Measurements from ENCODE around the gene PLD1. TPM values are rescaled to one million over a fixed set of nuclear protein-coding genes. Genes with fewer than 3 reads are reported as not detected.
"Not testable (repeated sequence)": the region's sequence is repeated elsewhere in the genome, so short reads cannot be mapped to it uniquely, and the experiment has no call there.

The PLD1 gene, protein sequence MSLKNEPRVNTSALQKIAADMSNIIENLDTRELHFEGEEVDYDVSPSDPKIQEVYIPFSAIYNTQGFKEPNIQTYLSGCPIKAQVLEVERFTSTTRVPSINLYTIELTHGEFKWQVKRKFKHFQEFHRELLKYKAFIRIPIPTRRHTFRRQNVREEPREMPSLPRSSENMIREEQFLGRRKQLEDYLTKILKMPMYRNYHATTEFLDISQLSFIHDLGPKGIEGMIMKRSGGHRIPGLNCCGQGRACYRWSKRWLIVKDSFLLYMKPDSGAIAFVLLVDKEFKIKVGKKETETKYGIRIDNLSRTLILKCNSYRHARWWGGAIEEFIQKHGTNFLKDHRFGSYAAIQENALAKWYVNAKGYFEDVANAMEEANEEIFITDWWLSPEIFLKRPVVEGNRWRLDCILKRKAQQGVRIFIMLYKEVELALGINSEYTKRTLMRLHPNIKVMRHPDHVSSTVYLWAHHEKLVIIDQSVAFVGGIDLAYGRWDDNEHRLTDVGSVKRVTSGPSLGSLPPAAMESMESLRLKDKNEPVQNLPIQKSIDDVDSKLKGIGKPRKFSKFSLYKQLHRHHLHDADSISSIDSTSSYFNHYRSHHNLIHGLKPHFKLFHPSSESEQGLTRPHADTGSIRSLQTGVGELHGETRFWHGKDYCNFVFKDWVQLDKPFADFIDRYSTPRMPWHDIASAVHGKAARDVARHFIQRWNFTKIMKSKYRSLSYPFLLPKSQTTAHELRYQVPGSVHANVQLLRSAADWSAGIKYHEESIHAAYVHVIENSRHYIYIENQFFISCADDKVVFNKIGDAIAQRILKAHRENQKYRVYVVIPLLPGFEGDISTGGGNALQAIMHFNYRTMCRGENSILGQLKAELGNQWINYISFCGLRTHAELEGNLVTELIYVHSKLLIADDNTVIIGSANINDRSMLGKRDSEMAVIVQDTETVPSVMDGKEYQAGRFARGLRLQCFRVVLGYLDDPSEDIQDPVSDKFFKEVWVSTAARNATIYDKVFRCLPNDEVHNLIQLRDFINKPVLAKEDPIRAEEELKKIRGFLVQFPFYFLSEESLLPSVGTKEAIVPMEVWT
- total RNA-seq: 10 to 100 TPM; 52.1 to 88.3 (median 77.4) TPM

DNA sequence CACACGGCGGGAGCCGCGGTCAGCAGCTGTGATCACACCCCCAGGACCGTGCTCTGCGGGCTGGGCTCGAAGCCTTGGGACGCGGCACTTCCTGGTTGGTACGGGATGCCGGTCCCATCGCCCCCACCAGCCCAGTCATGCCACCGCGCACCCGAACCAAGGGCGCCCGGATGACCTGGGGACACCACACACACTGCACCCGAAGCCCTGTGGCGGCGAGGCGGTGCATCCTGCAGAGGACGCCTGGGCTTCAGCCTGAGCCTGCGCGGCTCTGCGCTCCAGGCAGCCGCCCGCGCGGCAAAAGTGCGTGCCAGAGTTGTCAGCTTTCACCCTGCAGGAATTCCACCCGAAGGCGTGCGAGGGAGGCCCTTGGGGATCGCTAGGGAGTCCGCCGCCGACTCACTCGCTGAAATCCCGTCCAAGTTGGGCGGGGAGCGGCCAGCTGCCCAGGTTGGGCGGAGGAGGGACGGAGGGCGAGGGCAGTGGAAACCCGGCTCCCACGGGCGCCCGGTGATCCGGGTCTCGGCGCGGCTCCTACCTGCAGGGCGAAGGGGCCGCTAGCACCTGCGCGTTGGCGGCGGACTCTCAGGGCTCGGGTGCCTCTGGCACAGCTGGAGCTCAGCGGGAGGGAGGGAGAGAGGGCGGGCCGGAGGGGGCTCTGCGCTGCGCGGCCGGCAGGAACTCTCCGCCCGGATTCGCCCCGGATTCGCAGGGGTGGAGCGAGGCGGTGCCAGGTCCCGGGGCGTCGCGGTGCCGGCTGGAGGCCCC is at the start of gene PLD1:
PLD1 (minus strand) TSS at position 623 of the 768 bp plus-strand sequence. CDS start 72,432 bp downstream, outside the sequence.
- peak; percentile 80 for TF ChIP-seq POLR2A (IDR thresholded peaks at IDR 0.05)
- no peak for TF ChIP-seq EP300 (IDR thresholded peaks at IDR 0.05; ENCODE audit: low read depth)
- TF ChIP-seq POLR2AphosphoS5 (IDR thresholded peaks at IDR 0.05): peak; percentile 82 to 89 (median 82)
- TF ChIP-seq, protein P1, sequence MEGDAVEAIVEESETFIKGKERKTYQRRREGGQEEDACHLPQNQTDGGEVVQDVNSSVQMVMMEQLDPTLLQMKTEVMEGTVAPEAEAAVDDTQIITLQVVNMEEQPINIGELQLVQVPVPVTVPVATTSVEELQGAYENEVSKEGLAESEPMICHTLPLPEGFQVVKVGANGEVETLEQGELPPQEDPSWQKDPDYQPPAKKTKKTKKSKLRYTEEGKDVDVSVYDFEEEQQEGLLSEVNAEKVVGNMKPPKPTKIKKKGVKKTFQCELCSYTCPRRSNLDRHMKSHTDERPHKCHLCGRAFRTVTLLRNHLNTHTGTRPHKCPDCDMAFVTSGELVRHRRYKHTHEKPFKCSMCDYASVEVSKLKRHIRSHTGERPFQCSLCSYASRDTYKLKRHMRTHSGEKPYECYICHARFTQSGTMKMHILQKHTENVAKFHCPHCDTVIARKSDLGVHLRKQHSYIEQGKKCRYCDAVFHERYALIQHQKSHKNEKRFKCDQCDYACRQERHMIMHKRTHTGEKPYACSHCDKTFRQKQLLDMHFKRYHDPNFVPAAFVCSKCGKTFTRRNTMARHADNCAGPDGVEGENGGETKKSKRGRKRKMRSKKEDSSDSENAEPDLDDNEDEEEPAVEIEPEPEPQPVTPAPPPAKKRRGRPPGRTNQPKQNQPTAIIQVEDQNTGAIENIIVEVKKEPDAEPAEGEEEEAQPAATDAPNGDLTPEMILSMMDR (IDR thresholded peaks at IDR 0.05): peak in 2 of 5 experiments; percentile 4 to 9
- in situ Hi-C loops (cut with MboI; ENCODE audit: low pct_ligation_motif_present in 1 of 4, low pct_unique_long_range_greater_than_20kb in 1 of 4, low sequenced_read_pairs in 3 of 4): no loop called here
- Histone ChIP-seq H3K27me3 (no peaks in the 10 kb centered on the region), H3K4me3 (peak within 1 kb of the TSS; percentile 44 to 88 (median 60)), H3K27ac (peak within 1 kb of the TSS; percentile 91 to 98 (median 95)), H3K36me3 (no peaks in the 10 kb centered on the region), H3K9me3 (no peaks in the 10 kb centered on the region), H3K4me1 (peaks cover 19 to 38% (median 25%) of the 10 kb centered on the region in 4 donors)
- peak; percentile 89 for DNase-seq
- intact Hi-C loops (cut with DNase I; ENCODE audit: low total_unique reads): no loop called here
- 2% methylated on average over 41 of the region's 78 CpGs; no CpG with 5 or more reads in 1 of the 2 donors for WGBS, 2 donors (ENCODE audit: low coverage in 1 of 2)

DNA sequence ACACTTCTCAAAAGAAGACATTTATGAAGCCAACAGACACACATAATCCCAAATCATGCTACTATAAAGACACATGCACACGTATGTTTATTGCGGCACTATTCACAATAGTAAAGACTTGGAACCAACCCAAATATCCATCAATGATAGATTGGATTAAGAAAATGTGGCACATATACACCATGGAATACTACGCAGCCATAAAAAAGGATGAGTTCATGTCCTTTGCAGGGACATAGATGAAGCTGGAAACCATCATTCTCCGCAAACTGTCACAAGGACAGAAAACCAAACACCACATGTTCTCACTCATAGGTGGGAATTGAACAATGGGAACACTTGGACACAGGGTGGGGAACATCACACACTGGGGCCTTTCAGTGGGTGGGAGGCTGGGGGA is 48.5 kb upstream of the PLD1 start:
- H3K27ac ChIP-seq; intact Hi-C loops (cut with DNase I; ENCODE audit: low total_unique reads); DNase-seq; H3K4me1 ChIP-seq; in situ Hi-C loops (cut with MboI; ENCODE audit: low pct_ligation_motif_present in 1 of 4, low pct_unique_long_range_greater_than_20kb in 1 of 4, low sequenced_read_pairs in 3 of 4); H3K36me3 ChIP-seq; H3K27me3 ChIP-seq; H3K4me3 ChIP-seq: not testable (repeated sequence)
- peaks cover 13 to 14% of the 10 kb centered on the region in 2 donors for H3K9me3 ChIP-seq
- WGBS, 2 donors (ENCODE audit: low coverage in 1 of 2): 90 to 93% methylated on average over 3 to 4 of the region's 4 CpGs

DNA sequence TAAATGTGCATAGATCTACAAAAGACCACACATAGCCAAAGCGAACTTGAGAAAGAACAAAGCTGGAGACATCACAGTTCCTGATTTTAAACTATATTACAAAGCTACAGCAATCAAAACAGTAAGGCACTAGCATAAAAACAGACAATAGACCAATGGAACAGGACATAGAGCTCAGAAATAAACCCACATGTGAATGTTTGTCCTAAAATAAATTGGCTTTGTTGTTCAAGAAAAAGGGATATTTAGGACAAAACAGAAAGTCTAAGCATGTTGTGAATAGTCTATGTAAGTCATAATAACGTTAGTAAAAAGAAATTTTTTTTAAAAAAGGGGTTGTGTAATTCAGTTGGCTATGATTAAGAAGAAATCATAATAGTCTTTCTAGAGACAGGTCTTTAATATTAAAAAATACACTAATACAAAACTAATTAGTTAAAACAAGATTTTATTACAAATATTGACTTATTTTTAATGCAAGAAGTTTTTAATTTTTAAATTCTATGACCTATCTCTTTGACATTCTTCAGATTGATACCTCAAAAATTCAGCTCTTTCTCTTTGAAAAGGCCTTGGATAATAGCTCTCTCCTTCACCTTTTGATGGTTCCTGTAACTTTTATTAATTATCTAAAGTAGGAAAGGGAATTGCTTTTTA is 44.5 kb upstream of the PLD1 start:
- no peak overlapping the region for H3K27ac ChIP-seq
- intact Hi-C loops (cut with DNase I; ENCODE audit: low total_unique reads) (no loop called here), in situ Hi-C loops (cut with MboI; ENCODE audit: low pct_ligation_motif_present in 1 of 4, low pct_unique_long_range_greater_than_20kb in 1 of 4, low sequenced_read_pairs in 3 of 4) (no loop called here)
- H3K4me3 ChIP-seq: no peak overlapping the region
- 79 to 87% methylated on average over 2 of the region's 2 CpGs for WGBS, 2 donors (ENCODE audit: low coverage in 1 of 2)
- H3K27me3 ChIP-seq: no peaks in the 10 kb centered on the region
- no peak for DNase-seq
- peaks cover 13 to 14% of the 10 kb centered on the region in 2 donors for H3K9me3 ChIP-seq
- TF ChIP-seq POLR2A (IDR thresholded peaks at IDR 0.05) (no peak), POLR2AphosphoS5 (IDR thresholded peaks at IDR 0.05) (no peak), EP300 (IDR thresholded peaks at IDR 0.05; ENCODE audit: low read depth) (no peak)
- TF ChIP-seq, protein P1 (IDR thresholded peaks at IDR 0.05): no peak
- no peaks in the 10 kb centered on the region for H3K4me1 ChIP-seq
- H3K36me3 ChIP-seq: no peaks in the 10 kb centered on the region

DNA sequence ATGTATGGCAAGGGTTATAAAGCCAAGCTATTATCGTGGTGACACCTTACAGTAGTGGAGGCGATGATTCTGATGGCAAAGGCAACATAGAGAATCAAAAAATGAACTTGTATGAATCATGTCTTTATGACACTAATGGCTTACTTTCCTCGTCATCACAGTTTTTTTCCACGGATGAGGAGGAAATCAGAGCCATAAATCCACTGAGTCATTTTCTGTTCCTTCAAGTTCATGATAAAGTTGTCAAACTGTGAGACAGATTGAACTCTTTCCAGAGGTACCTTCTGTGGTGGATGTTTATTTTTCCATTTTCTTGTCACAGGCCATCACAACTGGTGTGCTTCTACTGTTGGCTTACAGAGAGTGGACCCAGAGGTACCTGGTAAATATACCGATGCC is 41.4 kb upstream of the PLD1 start:
- Histone ChIP-seq H3K4me3 (no peak overlapping the region), H3K9me3 (peaks cover 13 to 14% of the 10 kb centered on the region in 2 donors), H3K4me1 (no peaks in the 10 kb centered on the region), H3K36me3 (no peaks in the 10 kb centered on the region), H3K27ac (no peak overlapping the region), H3K27me3 (no peaks in the 10 kb centered on the region)
- 56 to 67% methylated on average over 5 of the region's 5 CpGs for WGBS, 2 donors (ENCODE audit: low coverage in 1 of 2)
- no peak for DNase-seq
- in situ Hi-C loops (cut with MboI; ENCODE audit: low pct_ligation_motif_present in 1 of 4, low pct_unique_long_range_greater_than_20kb in 1 of 4, low sequenced_read_pairs in 3 of 4) (no loop called here), intact Hi-C loops (cut with DNase I; ENCODE audit: low total_unique reads) (no loop called here)
- TF ChIP-seq EP300 (IDR thresholded peaks at IDR 0.05; ENCODE audit: low read depth) (no peak), POLR2AphosphoS5 (IDR thresholded peaks at IDR 0.05) (no peak), POLR2A (IDR thresholded peaks at IDR 0.05) (no peak)
- TF ChIP-seq, protein P1 (IDR thresholded peaks at IDR 0.05): no peak

Data from transverse colon (tissue), 4 donors.